Activated CD8-positive, alpha-beta T cell treated with anti-CD3 and anti-CD28 coated beads for 36 hours (primary cell): ENCODE measurements around the gene POLR1E. TPM values are rescaled to one million over a fixed set of nuclear protein-coding genes. Genes with fewer than 3 reads are reported as not detected.

Experiments
- ATAC-seq: fragments of 200-7000 bp; cut with Tn5 transposase; one replicate; pipeline ENCODE4 v1.10.0; 2021; ENCODE audit warnings: mild to moderate bottlenecking, moderate library complexity
- CTCF ChIA-PET: fragments of 350-600 bp; sonication (Branson Sonifier 250); formaldehyde crosslinking; loops from one replicate; lab custom pipeline; 2021; ENCODE audit warnings: antibody characterized with exemption; lab: Charles Lee
- POLR2A ChIA-PET: fragments of 350-600 bp; sonication (Branson Sonifier 250); formaldehyde crosslinking; loops from one replicate; lab custom pipeline; 2021; ENCODE audit warnings: antibody characterized with exemption; lab: Charles Lee
- DNase-seq: peaks from one replicate; pipeline ENCODE4 v3.0.0-alpha.2; 2020
- H3K27ac Mint-ChIP-seq: one replicate; pipeline ENCODE4 v1.8.0; 2021; ENCODE audit warnings: mild to moderate bottlenecking, mixed read lengths
- H3K27me3 Mint-ChIP-seq: one replicate; pipeline ENCODE4 v1.8.0; 2021; ENCODE audit warnings: mixed read lengths
- H3K36me3 Mint-ChIP-seq: one replicate; pipeline ENCODE4 v1.8.0; 2021; ENCODE audit warnings: low read depth, mixed read lengths
- H3K4me1 Mint-ChIP-seq: one replicate; pipeline ENCODE4 v1.8.0; 2021; ENCODE audit warnings: low read depth, mixed read lengths
- H3K4me3 Mint-ChIP-seq: one replicate; pipeline ENCODE4 v1.8.0; 2021; ENCODE audit warnings: mild to moderate bottlenecking, moderate library complexity, mixed read lengths
- H3K9me3 Mint-ChIP-seq: one replicate; pipeline ENCODE4 v1.8.0; 2021; ENCODE audit warnings: mixed read lengths
- intact Hi-C: fragments of 100-400 bp; cut with micrococcal nuclease; formaldehyde crosslinking; loops from one replicate; pipeline ENCODE4 v1.10.0; 2022
- total RNA-seq, 2 experiments: library from RNA; stranded (reverse); gene quantifications; one replicate each; pipeline ENCODE4 v1.2.3, GENCODE V29; 2021
- TF ChIP-seq, protein P1 (sequence below): fragments of 200-600 bp; IDR thresholded peaks from one replicate; pipeline ENCODE4 v1.8.0; 2022; ENCODE audit warnings: antibody characterized with exemption, mild to moderate bottlenecking

The POLR1E gene
- total RNA-seq, 2 experiments from 2014 or later = 66.9 to 70.5 TPM

DNA sequence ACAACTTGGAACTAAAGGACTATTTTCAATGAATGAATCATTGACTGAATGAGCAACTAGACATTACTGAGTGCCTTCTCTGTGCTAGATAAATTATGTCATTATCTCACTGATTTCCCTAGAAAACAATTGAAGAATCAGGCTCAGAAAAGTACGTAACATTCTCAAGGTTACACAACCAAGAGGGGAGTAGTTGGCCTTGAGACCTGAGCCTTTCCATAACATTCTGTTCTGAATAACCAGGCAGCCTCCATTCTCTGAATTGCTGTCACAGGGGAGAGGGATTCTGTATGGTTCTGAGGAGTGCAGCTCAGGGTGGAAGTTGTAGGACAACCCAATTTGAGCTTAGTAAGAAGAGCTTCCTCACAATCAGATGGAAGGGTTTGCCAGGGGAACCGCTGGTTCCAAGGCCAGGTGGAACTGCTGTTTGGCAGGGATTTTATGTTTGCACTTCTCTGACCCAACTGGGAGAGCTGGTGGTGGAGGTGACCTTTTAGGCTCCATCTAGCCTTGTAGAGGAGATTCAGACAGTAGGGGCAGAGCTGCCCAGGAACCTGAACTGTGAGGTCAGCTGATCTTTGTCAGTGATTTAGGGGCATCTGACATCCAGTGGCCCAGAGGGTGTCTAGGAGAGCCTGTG, 16.3 kb downstream of the POLR1E start:
- H3K27me3 Mint-ChIP-seq = no peaks in the 10 kb centered on the region
- CTCF ChIA-PET = no interaction called here
- no peak overlapping the region for H3K4me3 Mint-ChIP-seq

DNA sequence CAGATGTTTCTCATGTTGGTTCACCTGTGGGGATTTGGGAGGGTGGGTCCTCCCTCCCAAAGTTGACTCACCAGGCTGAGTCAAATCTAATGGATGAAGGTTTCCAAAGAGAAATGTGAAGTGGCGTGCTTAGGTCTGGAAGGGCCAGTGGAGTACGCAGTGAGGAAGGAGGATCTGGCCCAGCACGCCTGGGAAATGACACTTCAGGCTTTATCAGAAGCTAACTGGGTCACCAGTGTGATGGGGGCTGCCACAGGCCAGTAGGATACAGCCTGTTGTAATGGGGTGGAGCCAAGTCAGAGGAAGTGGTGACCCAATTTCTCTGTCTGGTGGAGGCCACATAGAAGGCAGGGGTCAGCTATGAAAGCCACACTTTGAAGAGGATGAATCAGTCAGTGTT, 18.0 kb downstream of the POLR1E start:
- H3K4me1 Mint-ChIP-seq = peaks cover 17% of the 10 kb centered on the region
- ChIA-PET POLR2A (interaction anchor here (0.6 to 1.4 kb wide), 2 partner anchors 89 to 595 kb away, joined by 3 to 7 read pairs; partner anchors contain the start of gene TOMM5), CTCF (interaction anchor here (1.4 kb wide), 1 partner anchor 8 kb away, joined by 3 read pairs; no protein-coding TSS in a partner anchor)
- DNase-seq (peak; percentile 42), ATAC-seq (peak; percentile 86)
- no peaks in the 10 kb centered on the region for H3K27me3 Mint-ChIP-seq
- no peak overlapping the region for H3K4me3 Mint-ChIP-seq
- H3K27ac Mint-ChIP-seq = peak overlapping the region; percentile 64
- no peaks in the 10 kb centered on the region for H3K9me3 Mint-ChIP-seq
- H3K36me3 Mint-ChIP-seq = peaks cover 55% of the 10 kb centered on the region
- TF ChIP-seq, protein P1, sequence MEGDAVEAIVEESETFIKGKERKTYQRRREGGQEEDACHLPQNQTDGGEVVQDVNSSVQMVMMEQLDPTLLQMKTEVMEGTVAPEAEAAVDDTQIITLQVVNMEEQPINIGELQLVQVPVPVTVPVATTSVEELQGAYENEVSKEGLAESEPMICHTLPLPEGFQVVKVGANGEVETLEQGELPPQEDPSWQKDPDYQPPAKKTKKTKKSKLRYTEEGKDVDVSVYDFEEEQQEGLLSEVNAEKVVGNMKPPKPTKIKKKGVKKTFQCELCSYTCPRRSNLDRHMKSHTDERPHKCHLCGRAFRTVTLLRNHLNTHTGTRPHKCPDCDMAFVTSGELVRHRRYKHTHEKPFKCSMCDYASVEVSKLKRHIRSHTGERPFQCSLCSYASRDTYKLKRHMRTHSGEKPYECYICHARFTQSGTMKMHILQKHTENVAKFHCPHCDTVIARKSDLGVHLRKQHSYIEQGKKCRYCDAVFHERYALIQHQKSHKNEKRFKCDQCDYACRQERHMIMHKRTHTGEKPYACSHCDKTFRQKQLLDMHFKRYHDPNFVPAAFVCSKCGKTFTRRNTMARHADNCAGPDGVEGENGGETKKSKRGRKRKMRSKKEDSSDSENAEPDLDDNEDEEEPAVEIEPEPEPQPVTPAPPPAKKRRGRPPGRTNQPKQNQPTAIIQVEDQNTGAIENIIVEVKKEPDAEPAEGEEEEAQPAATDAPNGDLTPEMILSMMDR = no peak
- intact Hi-C loops = no loop called here

More for the DNA sequence above, 16.3 kb downstream of the POLR1E start:
- DNase-seq = no peak
- POLR2A ChIA-PET = no interaction called here
- no peak for ATAC-seq
- Mint-ChIP-seq H3K27ac (peak overlapping the region; percentile 35), H3K4me1 (peaks cover 17% of the 10 kb centered on the region), H3K9me3 (no peaks in the 10 kb centered on the region), H3K36me3 (peaks cover 60% of the 10 kb centered on the region)
- TF ChIP-seq, protein P1 = no peak
- intact Hi-C loops = no loop called here

DNA sequence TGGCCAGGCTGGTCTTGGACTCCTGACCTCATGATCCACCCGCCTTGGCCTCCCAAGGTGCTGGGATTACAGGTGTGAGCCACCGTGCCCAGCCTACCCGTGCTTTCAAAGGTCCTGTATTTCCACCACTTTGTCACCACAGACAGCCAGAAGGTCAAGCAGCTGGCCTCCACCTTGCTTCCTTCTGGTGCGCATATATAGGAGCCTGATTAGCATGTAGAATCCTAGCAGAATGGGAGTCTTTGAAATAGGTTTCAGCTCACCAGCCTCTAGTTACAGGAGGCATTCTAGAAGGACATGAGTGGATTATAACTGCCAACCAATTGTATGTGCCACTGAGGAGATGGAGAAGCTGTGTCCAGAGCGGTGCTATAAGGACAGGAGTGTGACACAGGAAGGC, 18.9 kb downstream of the POLR1E start:
- ATAC-seq (no peak), DNase-seq (no peak)
- no peaks in the 10 kb centered on the region for H3K27me3 Mint-ChIP-seq
- intact Hi-C loops = no loop called here
- H3K4me1 Mint-ChIP-seq = peaks cover 17% of the 10 kb centered on the region
- H3K9me3 Mint-ChIP-seq = no peaks in the 10 kb centered on the region
- H3K4me3 Mint-ChIP-seq = no peak overlapping the region
- H3K27ac Mint-ChIP-seq = peak overlapping the region; percentile 2
- H3K36me3 Mint-ChIP-seq = peaks cover 52% of the 10 kb centered on the region
- CTCF ChIA-PET = interaction anchor here (0.6 to 1.4 kb wide), 2 partner anchors 9 to 41 kb away, joined by 3 read pairs; no protein-coding TSS in a partner anchor
- POLR2A ChIA-PET = interaction anchor here (0.7 kb wide), 1 partner anchor 9 kb away, joined by 3 read pairs; no protein-coding TSS in a partner anchor
- TF ChIP-seq, protein P1 = no peak

DNA sequence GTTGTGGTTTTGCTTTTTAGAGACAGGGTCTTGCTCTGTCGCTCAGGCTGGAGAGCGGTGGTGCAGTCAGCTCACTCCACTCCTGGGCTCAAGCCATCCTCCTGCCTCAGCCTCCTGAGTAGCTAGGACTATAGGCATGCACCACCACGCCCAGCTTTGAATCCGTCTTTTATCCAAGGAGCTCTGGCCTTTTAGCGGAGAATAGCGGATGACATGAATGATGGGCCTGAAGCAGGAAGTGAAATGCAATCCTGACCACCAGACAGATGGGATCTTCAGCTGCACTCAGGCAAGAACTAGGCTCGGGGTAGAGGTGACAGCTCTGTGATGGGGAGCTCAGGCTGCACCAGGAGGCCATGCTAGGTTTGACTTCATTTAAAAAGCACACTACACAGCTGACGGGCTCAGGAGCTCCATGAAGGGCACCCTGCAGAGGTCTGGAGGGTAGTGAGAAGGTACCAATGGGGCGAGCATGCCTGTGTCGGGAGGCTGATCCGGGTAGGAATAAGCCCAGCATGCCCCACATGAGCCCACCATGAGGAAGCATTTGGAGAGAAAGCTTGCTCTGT, 21.9 kb downstream of the POLR1E start:
- POLR2A ChIA-PET = interaction anchor here (0.6 to 1.2 kb wide), 3 partner anchors 8 to 27 kb away, joined by 3 to 4 read pairs (median 3); no protein-coding TSS in a partner anchor
- Mint-ChIP-seq H3K27ac (peak overlapping the region; percentile 47), H3K4me3 (no peak overlapping the region), H3K27me3 (no peaks in the 10 kb centered on the region), H3K9me3 (no peaks in the 10 kb centered on the region), H3K36me3 (peaks cover 27% of the 10 kb centered on the region), H3K4me1 (peaks cover 16% of the 10 kb centered on the region)
- intact Hi-C loops = no loop called here
- TF ChIP-seq, protein P1 = no peak
- DNase-seq (no peak), ATAC-seq (no peak)
- CTCF ChIA-PET = interaction anchor here (1.5 kb wide), 1 partner anchor 87 kb away, joined by 4 read pairs; no protein-coding TSS in a partner anchor
